Fibroblast of lung (primary cell): ENCODE results near the gene KIF26B. TPM values are rescaled to one million over a fixed set of nuclear protein-coding genes. Genes with fewer than 3 reads are reported as not detected.

Source experiments
- DNase-seq, 2 donors: peaks; one replicate each; pipeline versions ENCODE4 v3.0.0 to v3.0.0-alpha.2; 2010; ENCODE audit warnings: low read depth in 2 of 2
- H2AFZ ChIP-seq: 2 replicates; pipeline ENCODE4 v1.5.1; 2012; ENCODE audit warnings: low read length, control low read depth, inconsistent platforms
- H3K27ac ChIP-seq: 2 replicates; pipeline ENCODE4 v1.5.1; 2011; ENCODE audit warnings: low read length, control low read depth; ENCODE audit not compliant: insufficient read depth
- H3K27me3 ChIP-seq: 2 replicates; pipeline ENCODE4 v1.5.1; 2011; ENCODE audit warnings: mild to moderate bottlenecking, low read length; ENCODE audit not compliant: control insufficient read depth, insufficient read depth
- H3K36me3 ChIP-seq: 2 replicates; pipeline ENCODE4 v1.5.1; 2011; ENCODE audit warnings: low read length; ENCODE audit not compliant: control insufficient read depth, insufficient read depth
- H3K4me1 ChIP-seq: 2 replicates; pipeline ENCODE4 v1.5.1; 2011; ENCODE audit warnings: low read length; ENCODE audit not compliant: control insufficient read depth, insufficient read depth; ENCODE audit errors: extremely low read depth
- H3K4me2 ChIP-seq: 2 replicates; pipeline ENCODE4 v1.5.1; 2011; ENCODE audit warnings: low read length, control low read depth; ENCODE audit not compliant: insufficient read depth; ENCODE audit errors: extremely low read depth
- H3K4me3 ChIP-seq, 4 experiments: fragments of 200-600 bp in 1 of 4; sonication (generic) in 1 of 4; replicated peaks in 1 of 4; 2 replicates each; pipeline ENCODE4 v1.5.1; 2011 to 2016; ENCODE audit warnings: low read length in 4 of 4, low read depth in 3 of 4, mild to moderate bottlenecking in 3 of 4, control low read depth in 2 of 4, inconsistent platforms in 1 of 4, mixed read lengths in 1 of 4; ENCODE audit not compliant: insufficient read depth in 1 of 4; ENCODE audit errors: control extremely low read depth in 1 of 4
- H3K79me2 ChIP-seq: 2 replicates; pipeline ENCODE4 v1.5.1; 2012; ENCODE audit warnings: mild to moderate bottlenecking, low read length, inconsistent platforms; ENCODE audit not compliant: control insufficient read depth, insufficient read depth
- H3K9ac ChIP-seq: 2 replicates; pipeline ENCODE4 v1.5.1; 2011; ENCODE audit warnings: mild to moderate bottlenecking, low read length, control low read depth; ENCODE audit not compliant: insufficient read depth
- H3K9me3 ChIP-seq: 2 replicates; pipeline ENCODE4 v1.5.1; 2012; ENCODE audit warnings: low read depth, low read length; ENCODE audit not compliant: control insufficient read depth, insufficient read depth
- H4K20me1 ChIP-seq: 2 replicates; pipeline ENCODE4 v1.5.1; 2011; ENCODE audit warnings: low read length; ENCODE audit not compliant: control insufficient read depth, insufficient read depth; ENCODE audit errors: extremely low read depth
- CTCF ChIP-seq, 2 donors: IDR thresholded peaks in 1 of 2; conservative IDR thresholded peaks in 1 of 2; 1 replicate in 1 of 2; 2 replicates in 1 of 2; pipeline ENCODE4 v1.5.1; 2011 to 2012; ENCODE audit warnings: low read length in 2 of 2, control low read depth in 1 of 2, inconsistent platforms in 1 of 2, low read depth in 1 of 2, mild to moderate bottlenecking in 1 of 2
- EZH2 ChIP-seq: IDR thresholded peaks from 2 replicates; pipeline ENCODE4 v1.5.1; 2012; ENCODE audit warnings: low read length, control low read depth, mild to moderate bottlenecking; ENCODE audit errors: missing control alignments
- polyA plus RNA-seq, 2 donors: library from polyadenylated mRNA; depleted of rRNA in 1 of 2; stranded (reverse) in 1 of 2; unstranded in 1 of 2; fragments of >200 nt; gene quantifications; 2 replicates each; pipeline ENCODE4 v1.2.1, GENCODE V29; 2011 to 2012; ENCODE audit warnings: missing spikeins in 1 of 2
- total RNA-seq: library from RNA; depleted of rRNA; stranded (reverse); fragments of >200 nt; gene quantifications from 2 replicates; pipeline ENCODE4 v1.2.1, GENCODE V29; 2014

Gene KIF26B
- total and polyA plus RNA-seq, 2 donors (not counting 1 experiment from before 2014, with no cell fraction given) = 5.3 to 6.1 TPM

- Histone ChIP-seq H3K4me3 (peak overlapping the region in 2 of 4 experiments; percentile 25 to 30), H3K4me1 (no peaks in the 10 kb centered on the region), H3K27me3 (no peaks in the 10 kb centered on the region), H3K4me2 (no peak overlapping the region), H3K27ac (no peak overlapping the region), H2AFZ (no peak overlapping the region), H3K9ac (no peak overlapping the region), H3K36me3 (no peaks in the 10 kb centered on the region), H4K20me1 (no peaks in the 10 kb centered on the region), H3K79me2 (no peaks in the 10 kb centered on the region), H3K9me3 (no peaks in the 10 kb centered on the region)
- TF ChIP-seq EZH2 = no peak
- TF ChIP-seq CTCF (conservative IDR thresholded peaks at IDR 0.05 in 1 of 2, IDR thresholded peaks at IDR 0.05 in 1 of 2; ENCODE audit: low read depth in 1 of 2, low read length in 2 of 2) = no peak
- DNase-seq = peak; percentile 62 to 79
These were observed 294.2 kb downstream of the KIF26B start for GRCh38 chr1:245448975-245449431.

- Histone ChIP-seq H3K9me3 (no peaks in the 10 kb centered on the region), H3K27me3 (no peaks in the 10 kb centered on the region), H3K27ac (no peak overlapping the region), H3K36me3 (no peaks in the 10 kb centered on the region), H3K4me3 (no peak overlapping the region), H3K79me2 (no peaks in the 10 kb centered on the region), H4K20me1 (no peaks in the 10 kb centered on the region), H3K4me1 (no peaks in the 10 kb centered on the region), H2AFZ (no peak overlapping the region), H3K4me2 (no peak overlapping the region), H3K9ac (no peak overlapping the region)
- DNase-seq = no peak
- TF ChIP-seq EZH2 (no peak), CTCF (conservative IDR thresholded peaks at IDR 0.05 in 1 of 2, IDR thresholded peaks at IDR 0.05 in 1 of 2; ENCODE audit: low read depth in 1 of 2, low read length in 2 of 2) (no peak)
These were observed 298.8 kb downstream of the KIF26B start for GRCh38 chr1:245453541-245453940.

GRCh38 chr1:245454051-245454450 is 299.3 kb downstream of the KIF26B start:
- Histone ChIP-seq H4K20me1 (no peaks in the 10 kb centered on the region), H2AFZ (no peak overlapping the region), H3K27me3 (no peaks in the 10 kb centered on the region), H3K4me3 (no peak overlapping the region), H3K27ac (no peak overlapping the region), H3K9me3 (no peaks in the 10 kb centered on the region), H3K4me2 (no peak overlapping the region), H3K9ac (no peak overlapping the region), H3K4me1 (no peaks in the 10 kb centered on the region), H3K36me3 (no peaks in the 10 kb centered on the region), H3K79me2 (no peaks in the 10 kb centered on the region)
- no peak for DNase-seq
- TF ChIP-seq EZH2 (no peak), CTCF (conservative IDR thresholded peaks at IDR 0.05 in 1 of 2, IDR thresholded peaks at IDR 0.05 in 1 of 2; ENCODE audit: low read depth in 1 of 2, low read length in 2 of 2) (no peak)
